HepG2 (cell line): ENCODE data around the gene SF3B5. TPM values are rescaled to one million over a fixed set of nuclear protein-coding genes. Genes with fewer than 3 reads are reported as not detected.

Experiments used
- HNRNPUL1 ChIP-seq: fragments of 200-400 bp; formaldehyde crosslinking; IDR thresholded peaks from 2 replicates; pipeline ENCODE4 v1.6.1; 2017; ENCODE audit warnings: low read depth, mild to moderate bottlenecking, low read length, moderate library complexity
- MATR3 ChIP-seq: sonication (generic); formaldehyde crosslinking; IDR thresholded peaks from 2 replicates; pipeline ENCODE4 v1.4.0; 2020; ENCODE audit warnings: missing genetic modification reagents
- NFKBIZ ChIP-seq: IDR thresholded peaks from 2 replicates; pipeline ENCODE4 v1.6.1; 2018; ENCODE audit warnings: missing genetic modification reagents, missing compliant biosample characterization
- NRL ChIP-seq: sonication (generic); formaldehyde crosslinking; IDR thresholded peaks from 2 replicates; pipeline ENCODE4 v1.5.0; 2020; ENCODE audit warnings: missing genetic modification reagents, mild to moderate bottlenecking, moderate library complexity, borderline replicate concordance
- SSRP1 ChIP-seq: IDR thresholded peaks from 2 replicates; pipeline ENCODE4 v1.6.1; 2016; ENCODE audit warnings: control low read depth
- ZFP90 ChIP-seq: sonication (generic); formaldehyde crosslinking; IDR thresholded peaks from 2 replicates; pipeline ENCODE4 v1.8.0; 2022; ENCODE audit warnings: missing genetic modification reagents, mild to moderate bottlenecking, inconsistent platforms, borderline replicate concordance
- ZNF678 ChIP-seq: sonication (generic); formaldehyde crosslinking; IDR thresholded peaks from 2 replicates; pipeline ENCODE4 v1.4.0; 2020; ENCODE audit warnings: mild to moderate bottlenecking, missing genetic modification reagents
- ZNF772 ChIP-seq: sonication (generic); formaldehyde crosslinking; IDR thresholded peaks from 2 replicates; pipeline ENCODE4 v1.5.0; 2020; ENCODE audit warnings: mild to moderate bottlenecking, missing genetic modification reagents
- ZNF782 ChIP-seq: sonication (generic); formaldehyde crosslinking; IDR thresholded peaks from 2 replicates; pipeline ENCODE4 v1.4.0; 2020; ENCODE audit warnings: missing genetic modification reagents, mild to moderate bottlenecking, borderline replicate concordance
- polyA plus RNA-seq, 8 experiments: library from polyadenylated mRNA; depleted of rRNA in 3 of 8; stranded (reverse) in 7 of 8; unstranded in 1 of 8; fragments of >200 nt; fragmentation: Illumina TruSeq in 4 of 8; extraction: Trizol in 4 of 8; gene quantifications; 2 replicates each; pipeline versions ENCODE4 v1.2.1 to v1.2.3, GENCODE V29; 2011 to 2016; ENCODE audit warnings: low read depth in 4 of 8, missing spikeins in 1 of 8, mixed read lengths in 1 of 8; ENCODE audit not compliant: insufficient read depth in 1 of 8
- total RNA-seq, 5 experiments: library from RNA; depleted of rRNA; stranded (reverse); fragments of >200 nt; fragmentation: Illumina TruSeq; extraction: Trizol; gene quantifications; 2 replicates each; pipeline ENCODE4 v1.2.3, GENCODE V29; 2016; ENCODE audit warnings: low read depth in 1 of 5
- TF ChIP-seq, protein P1 (sequence below): sonication (generic); formaldehyde crosslinking; IDR thresholded peaks from 2 replicates; pipeline ENCODE4 v1.8.1; 2023; ENCODE audit warnings: missing genetic modification reagents, inconsistent platforms, borderline replicate concordance
- TF ChIP-seq, protein P2 (sequence below): sonication (generic); formaldehyde crosslinking; IDR thresholded peaks from 2 replicates; pipeline ENCODE4 v1.8.1; 2023; ENCODE audit warnings: mild to moderate bottlenecking, missing genetic modification reagents
- TF ChIP-seq, protein P3 (sequence below): sonication (generic); formaldehyde crosslinking; IDR thresholded peaks from 2 replicates; pipeline ENCODE4 v1.4.0; 2020; ENCODE audit warnings: mild to moderate bottlenecking, missing genetic modification reagents
- TF ChIP-seq, protein P4 (sequence below): IDR thresholded peaks from 2 replicates; pipeline ENCODE4 v1.6.1; 2016; ENCODE audit warnings: low read depth, control low read depth
- TF ChIP-seq, protein P5 (sequence below): sonication (generic); formaldehyde crosslinking; IDR thresholded peaks from 2 replicates; pipeline ENCODE4 v1.5.1; 2020; ENCODE audit warnings: mild to moderate bottlenecking, missing genetic modification reagents
- TF ChIP-seq, protein P6 (sequence below): sonication (generic); formaldehyde crosslinking; IDR thresholded peaks from 2 replicates; pipeline ENCODE4 v1.8.1; 2023; ENCODE audit warnings: missing genetic modification reagents, mild to moderate bottlenecking, borderline replicate concordance

Gene SF3B5
- total and polyA plus RNA-seq, 2 of the 13 experiments (the other 11 are each of a cell fraction or from before 2014, with no cell fraction given): 263 to 292 TPM

DNA sequence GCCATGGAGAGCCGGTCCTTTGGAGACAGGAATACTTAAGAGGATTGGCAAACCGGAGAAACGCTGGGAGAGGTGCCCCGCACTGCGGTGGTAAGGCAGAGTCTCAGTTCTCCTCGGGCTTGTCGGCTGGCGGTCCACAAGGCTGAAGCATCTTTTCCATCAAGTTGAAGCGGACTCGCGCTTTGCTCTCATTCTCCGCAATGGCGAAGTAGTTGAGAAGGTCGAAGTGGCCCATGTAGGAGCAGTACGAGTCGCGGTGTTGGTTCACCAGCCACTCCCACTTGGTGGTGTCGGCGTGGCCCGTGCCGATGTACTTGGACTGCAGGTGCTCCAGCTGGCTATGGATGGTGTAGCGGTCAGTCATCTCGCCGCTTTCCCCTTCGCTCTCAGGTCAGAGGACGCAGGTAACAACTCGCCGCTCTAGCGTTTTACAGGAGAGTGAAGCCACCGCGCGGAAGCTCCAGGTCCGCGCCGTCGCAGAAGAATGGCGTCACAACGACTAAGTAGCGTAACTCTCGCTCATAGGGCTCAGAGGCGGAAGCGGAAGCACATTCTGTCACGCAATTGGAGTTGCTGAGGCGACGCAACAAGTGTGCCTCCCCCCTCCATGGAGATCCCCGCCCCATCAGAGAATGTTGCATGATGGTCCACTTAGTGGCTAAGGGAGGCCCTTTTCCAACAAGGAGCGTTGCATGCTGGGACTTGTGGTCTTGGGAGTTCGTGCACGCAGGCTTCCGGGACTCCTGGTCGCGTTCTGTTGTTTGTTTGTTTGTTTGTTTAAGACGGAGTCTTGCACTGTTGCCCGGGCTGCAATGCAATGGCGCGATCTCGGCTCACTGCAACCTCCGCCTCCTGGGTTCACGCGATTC is at the start of gene SF3B5 (continued):
- TF ChIP-seq, protein P1, sequence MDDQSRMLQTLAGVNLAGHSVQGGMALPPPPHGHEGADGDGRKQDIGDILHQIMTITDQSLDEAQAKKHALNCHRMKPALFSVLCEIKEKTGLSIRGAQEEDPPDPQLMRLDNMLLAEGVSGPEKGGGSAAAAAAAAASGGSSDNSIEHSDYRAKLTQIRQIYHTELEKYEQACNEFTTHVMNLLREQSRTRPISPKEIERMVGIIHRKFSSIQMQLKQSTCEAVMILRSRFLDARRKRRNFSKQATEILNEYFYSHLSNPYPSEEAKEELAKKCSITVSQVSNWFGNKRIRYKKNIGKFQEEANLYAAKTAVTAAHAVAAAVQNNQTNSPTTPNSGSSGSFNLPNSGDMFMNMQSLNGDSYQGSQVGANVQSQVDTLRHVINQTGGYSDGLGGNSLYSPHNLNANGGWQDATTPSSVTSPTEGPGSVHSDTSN (CRISPR knock-in tag): no peak
- TF ChIP-seq, protein P2, sequence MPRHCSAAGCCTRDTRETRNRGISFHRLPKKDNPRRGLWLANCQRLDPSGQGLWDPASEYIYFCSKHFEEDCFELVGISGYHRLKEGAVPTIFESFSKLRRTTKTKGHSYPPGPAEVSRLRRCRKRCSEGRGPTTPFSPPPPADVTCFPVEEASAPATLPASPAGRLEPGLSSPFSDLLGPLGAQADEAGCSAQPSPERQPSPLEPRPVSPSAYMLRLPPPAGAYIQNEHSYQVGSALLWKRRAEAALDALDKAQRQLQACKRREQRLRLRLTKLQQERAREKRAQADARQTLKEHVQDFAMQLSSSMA (CRISPR knock-in tag): peak; percentile 95
- TF ChIP-seq SSRP1 (CRISPR knock-in tag) (peak; percentile 45; the same call in 1 of the 2 replicates), NRL (CRISPR knock-in tag) (no peak; the same call in 1 of the 2 replicates), MATR3 (CRISPR knock-in tag) (no peak), HNRNPUL1 (no peak), ZNF772 (CRISPR knock-in tag) (peak; percentile 71), NFKBIZ (CRISPR knock-in tag) (no peak; the same call in 1 of the 2 replicates), ZFP90 (CRISPR knock-in tag) (no peak), ZNF678 (CRISPR knock-in tag) (no peak), ZNF782 (peak; percentile 80)
- TF ChIP-seq, protein P3, sequence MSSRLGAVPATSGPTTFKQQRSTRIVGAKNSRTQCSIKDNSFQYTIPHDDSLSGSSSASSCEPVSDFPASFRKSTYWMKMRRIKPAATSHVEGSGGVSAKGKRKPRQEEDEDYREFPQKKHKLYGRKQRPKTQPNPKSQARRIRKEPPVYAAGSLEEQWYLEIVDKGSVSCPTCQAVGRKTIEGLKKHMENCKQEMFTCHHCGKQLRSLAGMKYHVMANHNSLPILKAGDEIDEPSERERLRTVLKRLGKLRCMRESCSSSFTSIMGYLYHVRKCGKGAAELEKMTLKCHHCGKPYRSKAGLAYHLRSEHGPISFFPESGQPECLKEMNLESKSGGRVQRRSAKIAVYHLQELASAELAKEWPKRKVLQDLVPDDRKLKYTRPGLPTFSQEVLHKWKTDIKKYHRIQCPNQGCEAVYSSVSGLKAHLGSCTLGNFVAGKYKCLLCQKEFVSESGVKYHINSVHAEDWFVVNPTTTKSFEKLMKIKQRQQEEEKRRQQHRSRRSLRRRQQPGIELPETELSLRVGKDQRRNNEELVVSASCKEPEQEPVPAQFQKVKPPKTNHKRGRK (CRISPR knock-in tag): no peak
- TF ChIP-seq, protein P4, sequence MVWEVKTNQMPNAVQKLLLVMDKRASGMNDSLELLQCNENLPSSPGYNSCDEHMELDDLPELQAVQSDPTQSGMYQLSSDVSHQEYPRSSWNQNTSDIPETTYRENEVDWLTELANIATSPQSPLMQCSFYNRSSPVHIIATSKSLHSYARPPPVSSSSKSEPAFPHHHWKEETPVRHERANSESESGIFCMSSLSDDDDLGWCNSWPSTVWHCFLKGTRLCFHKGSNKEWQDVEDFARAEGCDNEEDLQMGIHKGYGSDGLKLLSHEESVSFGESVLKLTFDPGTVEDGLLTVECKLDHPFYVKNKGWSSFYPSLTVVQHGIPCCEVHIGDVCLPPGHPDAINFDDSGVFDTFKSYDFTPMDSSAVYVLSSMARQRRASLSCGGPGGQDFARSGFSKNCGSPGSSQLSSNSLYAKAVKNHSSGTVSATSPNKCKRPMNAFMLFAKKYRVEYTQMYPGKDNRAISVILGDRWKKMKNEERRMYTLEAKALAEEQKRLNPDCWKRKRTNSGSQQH (CRISPR knock-in tag): peak; percentile 95
- TF ChIP-seq, protein P5, sequence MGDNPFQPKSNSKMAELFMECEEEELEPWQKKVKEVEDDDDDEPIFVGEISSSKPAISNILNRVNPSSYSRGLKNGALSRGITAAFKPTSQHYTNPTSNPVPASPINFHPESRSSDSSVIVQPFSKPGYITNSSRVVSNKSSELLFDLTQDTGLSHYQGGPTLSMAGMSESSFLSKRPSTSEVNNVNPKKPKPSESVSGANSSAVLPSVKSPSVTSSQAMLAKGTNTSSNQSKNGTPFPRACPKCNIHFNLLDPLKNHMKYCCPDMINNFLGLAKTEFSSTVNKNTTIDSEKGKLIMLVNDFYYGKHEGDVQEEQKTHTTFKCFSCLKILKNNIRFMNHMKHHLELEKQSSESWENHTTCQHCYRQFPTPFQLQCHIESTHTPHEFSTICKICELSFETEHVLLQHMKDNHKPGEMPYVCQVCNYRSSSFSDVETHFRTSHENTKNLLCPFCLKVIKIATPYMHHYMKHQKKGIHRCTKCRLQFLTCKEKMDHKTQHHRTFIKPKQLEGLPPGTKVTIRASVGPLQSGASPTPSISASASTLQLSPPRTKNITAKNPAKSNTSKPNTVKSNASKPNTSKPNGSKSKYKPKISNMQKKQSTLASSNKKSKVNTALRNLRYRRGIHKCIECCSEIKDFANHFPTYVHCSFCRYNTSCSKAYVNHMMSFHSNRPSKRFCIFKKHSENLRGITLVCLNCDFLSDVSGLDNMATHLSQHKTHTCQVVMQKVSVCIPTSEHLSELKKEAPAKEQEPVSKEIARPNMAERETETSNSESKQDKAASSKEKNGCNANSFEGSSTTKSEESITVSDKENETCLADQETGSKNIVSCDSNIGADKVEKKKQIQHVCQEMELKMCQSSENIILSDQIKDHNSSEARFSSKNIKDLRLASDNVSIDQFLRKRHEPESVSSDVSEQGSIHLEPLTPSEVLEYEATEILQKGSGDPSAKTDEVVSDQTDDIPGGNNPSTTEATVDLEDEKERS (CRISPR knock-in tag): peak; percentile 78; the same call in 1 of the 2 replicates
- TF ChIP-seq, protein P6, sequence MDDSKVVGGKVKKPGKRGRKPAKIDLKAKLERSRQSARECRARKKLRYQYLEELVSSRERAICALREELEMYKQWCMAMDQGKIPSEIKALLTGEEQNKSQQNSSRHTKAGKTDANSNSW: 0 out of 2 replicates have a peak, but pooled peaks have one; percentile 58
